Vagina (tissue), 2 donors: Measurements from ENCODE around the gene EPHB1. TPM values are rescaled to one million over a fixed set of nuclear protein-coding genes. Genes with fewer than 3 reads are reported as not detected.

Experiments used
- DNase-seq, 2 donors: peaks; one replicate each; pipeline ENCODE4 v3.0.0-alpha.2; 2017; ENCODE audit errors: extremely low spot score in 2 of 2
- H3K27ac ChIP-seq: fragments of 200-600 bp; sonication (generic); one replicate; pipeline ENCODE4 v1.5.1; 2019
- H3K27me3 ChIP-seq: fragments of 200-600 bp; sonication (generic); one replicate; pipeline ENCODE4 v1.5.1; 2019
- H3K36me3 ChIP-seq, 2 donors: fragments of 200-600 bp; sonication (generic); one replicate each; pipeline ENCODE4 v1.5.1; 2017 to 2019
- H3K4me1 ChIP-seq: fragments of 200-600 bp; sonication (generic); one replicate; pipeline ENCODE4 v1.5.1; 2019
- H3K4me3 ChIP-seq, 2 donors: fragments of 200-600 bp; sonication (generic); 1 replicate in 1 of 2; 2 replicates in 1 of 2; pipeline ENCODE4 v1.5.1; 2016 to 2019
- H3K9me3 ChIP-seq: fragments of 200-600 bp; sonication (generic); one replicate; pipeline ENCODE4 v1.5.1; 2019
- CTCF ChIP-seq, 3 experiments: fragments of 450-650 bp in 2 of 3; fragments of 200-600 bp in 1 of 3; sonication (generic) in 1 of 3; IDR thresholded peaks; one replicate each; pipeline ENCODE4 v1.5.1; 2017 to 2019; ENCODE audit warnings: antibody characterized with exemption in 3 of 3, mild to moderate bottlenecking in 2 of 3, moderate library complexity in 2 of 3
- POLR2A ChIP-seq, 2 donors: fragments of 450-650 bp; IDR thresholded peaks; one replicate each; pipeline ENCODE4 v1.6.1; 2017; ENCODE audit warnings: antibody characterized with exemption in 2 of 2, mild to moderate bottlenecking in 2 of 2, moderate library complexity in 2 of 2
- POLR2AphosphoS5 ChIP-seq, 2 donors: sonication (generic); formaldehyde crosslinking; IDR thresholded peaks; one replicate each; pipeline ENCODE4 v1.9.0; 2017; ENCODE audit warnings: antibody characterized with exemption in 2 of 2, mild to moderate bottlenecking in 2 of 2, low read depth in 1 of 2; ENCODE audit not compliant: insufficient read depth in 1 of 2
- intact Hi-C: fragments of 100-400 bp; cut with DNase I; formaldehyde crosslinking; loops from one replicate; pipeline ENCODE4 v1.15.1; 2023
- total RNA-seq: library from RNA; depleted of rRNA; stranded (reverse); fragments of >200 nt; gene quantifications from one replicate; pipeline ENCODE4 v1.2.3, GENCODE V29; 2016

Gene EPHB1
- total RNA-seq, 1 donor from 2014 or later = 2.2 TPM

- Histone ChIP-seq H3K4me1 (no peaks in the 10 kb centered on the region), H3K27ac (no peak overlapping the region), H3K9me3 (no peaks in the 10 kb centered on the region), H3K4me3 (no peak overlapping the region), H3K27me3 (no peaks in the 10 kb centered on the region), H3K36me3 (no peaks in the 10 kb centered on the region)
- no peak for DNase-seq
- intact Hi-C loops = no loop called here
- TF ChIP-seq POLR2AphosphoS5 (IDR thresholded peaks at IDR 0.05; ENCODE audit: insufficient read depth in 1 of 2, low read depth in 1 of 2) (no peak), CTCF (IDR thresholded peaks at IDR 0.05) (no peak), POLR2A (IDR thresholded peaks at IDR 0.05) (no peak)
These were observed 86.2 kb downstream of the EPHB1 start for GRCh38 chr3:134881305-134881704.

- intact Hi-C loops = no loop called here
- DNase-seq = no peak
- no peaks in the 10 kb centered on the region for H3K27me3 ChIP-seq
- no peaks in the 10 kb centered on the region for H3K36me3 ChIP-seq
- no peak overlapping the region for H3K27ac ChIP-seq
- H3K4me1 ChIP-seq = no peaks in the 10 kb centered on the region
- no peaks in the 10 kb centered on the region for H3K9me3 ChIP-seq
- H3K4me3 ChIP-seq = no peak overlapping the region
- TF ChIP-seq POLR2A (IDR thresholded peaks at IDR 0.05) (no peak), CTCF (IDR thresholded peaks at IDR 0.05) (no peak), POLR2AphosphoS5 (IDR thresholded peaks at IDR 0.05; ENCODE audit: insufficient read depth in 1 of 2, low read depth in 1 of 2) (no peak)
These were observed 88.8 kb downstream of the EPHB1 start for GRCh38 chr3:134883697-134884385.

- no peak for DNase-seq
- Histone ChIP-seq H3K27ac (no peak overlapping the region), H3K27me3 (no peaks in the 10 kb centered on the region), H3K4me3 (no peak overlapping the region), H3K4me1 (no peaks in the 10 kb centered on the region), H3K9me3 (no peaks in the 10 kb centered on the region), H3K36me3 (no peaks in the 10 kb centered on the region)
- intact Hi-C loops = no loop called here
- TF ChIP-seq POLR2AphosphoS5 (IDR thresholded peaks at IDR 0.05; ENCODE audit: insufficient read depth in 1 of 2, low read depth in 1 of 2) = no peak
- no peak for TF ChIP-seq CTCF (IDR thresholded peaks at IDR 0.05)
These were observed 91.0 kb downstream of the EPHB1 start for GRCh38 chr3:134885877-134886621.

- TF ChIP-seq POLR2AphosphoS5 (IDR thresholded peaks at IDR 0.05; ENCODE audit: insufficient read depth in 1 of 2, low read depth in 1 of 2) = no peak
- Histone ChIP-seq H3K27ac (no peak overlapping the region), H3K4me3 (no peak overlapping the region), H3K36me3 (no peaks in the 10 kb centered on the region), H3K27me3 (no peaks in the 10 kb centered on the region), H3K9me3 (no peaks in the 10 kb centered on the region), H3K4me1 (no peaks in the 10 kb centered on the region)
- intact Hi-C loops = no loop called here
- no peak for DNase-seq
These were observed 91.9 kb downstream of the EPHB1 start for GRCh38 chr3:134886991-134887390.

GRCh38 chr3:134887536-134887935, 92.5 kb downstream of the EPHB1 start:
- no peak for DNase-seq
- no peak overlapping the region for H3K4me3 ChIP-seq
- no peak overlapping the region for H3K27ac ChIP-seq
- intact Hi-C loops = no loop called here
- H3K9me3 ChIP-seq = no peaks in the 10 kb centered on the region
- no peaks in the 10 kb centered on the region for H3K4me1 ChIP-seq
- H3K27me3 ChIP-seq = no peaks in the 10 kb centered on the region
- H3K36me3 ChIP-seq = no peaks in the 10 kb centered on the region
- TF ChIP-seq POLR2A (IDR thresholded peaks at IDR 0.05) (no peak), POLR2AphosphoS5 (IDR thresholded peaks at IDR 0.05; ENCODE audit: insufficient read depth in 1 of 2, low read depth in 1 of 2) (no peak), CTCF (IDR thresholded peaks at IDR 0.05) (no peak)
